ENCODE results near the gene WDR77.
A peak's percentile ranks its signal among the peaks of the same experiment; 100 is the strongest.

Gene WDR77

DNA sequence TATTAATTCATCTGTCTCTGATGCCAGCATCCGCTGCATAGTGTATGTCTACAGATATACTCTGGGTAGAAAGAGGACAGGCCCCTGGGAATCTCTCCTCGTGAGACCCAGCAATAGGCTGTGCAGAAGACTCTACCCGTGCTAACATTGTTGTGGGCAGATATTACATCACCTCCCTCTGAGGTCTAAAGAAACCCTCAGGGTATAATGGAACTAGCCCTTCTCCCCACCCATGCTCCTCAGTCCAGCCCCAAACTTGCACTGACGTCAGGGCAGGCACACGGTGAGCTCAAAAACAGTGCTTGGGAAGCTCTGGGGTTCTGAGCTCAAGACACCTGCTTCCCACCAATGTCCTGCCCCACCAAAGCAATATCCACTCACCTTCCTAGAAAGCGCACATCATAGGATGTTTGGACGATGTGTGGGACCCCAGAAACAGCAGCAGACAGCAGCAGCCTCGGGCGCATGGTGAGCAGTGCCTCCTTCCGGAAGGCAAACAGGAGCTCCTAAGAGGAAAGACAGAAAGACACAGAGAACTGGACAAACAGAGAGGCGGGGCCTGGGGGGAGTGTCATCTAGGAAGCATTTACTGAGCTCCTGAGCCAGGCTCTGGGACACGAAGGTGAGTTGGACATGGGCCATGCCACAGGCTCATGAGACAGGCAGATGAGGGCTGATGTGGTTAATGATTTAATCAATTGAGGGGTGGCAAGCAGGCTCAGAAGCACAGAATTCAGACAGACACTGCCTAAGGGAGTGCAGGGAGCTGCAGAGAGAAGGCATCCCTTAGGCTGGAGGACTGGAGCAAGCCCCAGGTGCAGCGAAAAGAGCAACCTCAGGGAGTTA, 26.3 kb downstream of the WDR77 start:
- no peak for DNase-seq

DNA sequence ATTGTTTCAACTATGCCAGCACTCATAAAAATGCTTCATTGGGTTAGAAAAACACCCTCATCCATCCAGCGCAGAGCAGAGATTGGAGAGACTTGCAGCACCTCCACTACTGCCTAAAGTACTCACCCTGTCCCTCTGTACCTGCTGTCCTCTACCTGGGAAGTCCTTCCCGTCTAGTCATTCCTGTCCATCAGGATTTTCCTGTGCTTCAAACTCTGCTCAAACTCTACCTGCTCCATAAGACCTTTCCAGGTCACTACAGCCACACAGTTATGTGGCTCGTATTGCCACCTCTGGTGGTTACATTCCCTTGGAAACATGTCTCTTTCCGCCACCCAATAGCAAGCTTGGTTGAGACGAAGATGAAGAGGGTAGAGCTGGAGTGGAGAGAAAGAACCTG, 28.7 kb downstream of the WDR77 start:
- DNase-seq = no peak

DNA sequence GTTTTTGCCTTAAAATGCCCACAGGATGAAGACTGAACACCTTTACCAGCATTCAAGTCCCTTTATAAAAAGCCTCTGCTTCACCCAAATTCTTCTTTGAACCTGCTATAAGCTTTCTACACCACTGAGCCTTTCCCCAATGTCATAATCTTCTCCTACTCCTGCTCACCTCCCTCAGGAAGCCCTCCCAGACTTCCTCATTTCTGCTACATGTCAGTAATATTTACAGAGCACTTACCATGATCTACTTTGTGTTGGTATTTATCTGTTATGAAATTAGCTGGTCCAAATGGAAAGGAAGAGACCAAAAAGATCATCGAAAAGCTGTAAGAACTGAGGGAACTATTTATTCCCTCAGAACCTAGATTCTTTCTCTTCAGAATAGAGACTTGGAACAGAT, 30.0 kb downstream of the WDR77 start:
- no peak for DNase-seq

DNA sequence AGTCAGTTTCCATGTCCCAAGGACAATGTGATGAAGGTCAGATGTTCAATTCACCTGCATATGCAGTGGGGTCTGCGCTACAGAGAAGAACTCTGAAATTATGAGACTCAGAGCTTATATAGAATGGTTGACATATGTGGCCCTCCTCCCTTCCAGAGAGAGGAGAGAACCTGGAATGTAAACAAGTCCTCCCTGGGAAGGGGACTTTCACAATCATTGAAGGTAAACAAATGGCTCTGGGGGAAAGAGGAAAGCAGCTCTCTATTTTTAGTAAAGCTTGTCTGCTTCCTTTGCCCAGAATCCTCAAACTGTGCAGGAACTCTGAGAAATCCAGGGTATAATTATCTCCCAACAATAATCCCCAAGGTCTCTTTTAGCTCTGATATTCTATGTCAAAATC, 31.3 kb downstream of the WDR77 start:
- no peak for DNase-seq

DNA sequence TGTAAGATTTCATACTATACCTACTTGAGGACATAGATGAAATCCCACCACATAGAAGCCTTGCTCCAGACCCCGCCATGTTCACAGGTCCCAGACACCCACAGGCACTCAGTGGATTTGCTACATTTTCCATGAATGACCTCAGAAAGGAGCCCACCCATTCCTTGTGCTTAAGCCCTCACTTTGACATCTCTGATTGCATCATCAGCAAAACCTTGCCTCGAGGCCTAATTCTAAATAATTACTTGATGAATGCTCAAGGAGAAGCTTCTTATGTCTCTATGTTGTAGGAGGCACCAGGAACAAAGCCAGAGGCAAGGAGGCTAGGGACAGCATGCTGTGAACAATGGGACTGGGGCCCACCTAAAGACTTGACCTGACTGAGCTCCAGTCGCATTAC, 33.6 kb downstream of the WDR77 start:
- DNase-seq = no peak

DNA sequence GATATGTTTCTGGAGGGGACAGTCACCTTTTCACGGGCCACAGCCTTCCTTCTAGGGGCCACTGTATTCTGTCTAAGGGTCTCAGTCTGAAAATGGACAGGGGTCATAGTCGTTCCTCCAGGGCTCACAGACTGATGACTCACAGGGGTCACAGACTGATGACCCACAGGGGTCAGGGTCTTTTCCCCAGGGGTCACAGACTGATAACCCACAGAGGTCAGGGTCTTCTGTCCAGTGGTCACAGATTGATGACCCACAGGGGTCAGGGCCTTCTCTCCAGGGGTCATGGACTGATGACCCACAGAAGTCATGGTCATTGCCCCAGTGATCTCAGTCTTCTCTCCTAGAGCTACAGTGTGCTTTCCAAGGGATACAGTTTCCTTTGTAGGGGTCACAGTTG, 34.3 kb downstream of the WDR77 start:
- DNase-seq = no peak

DNA sequence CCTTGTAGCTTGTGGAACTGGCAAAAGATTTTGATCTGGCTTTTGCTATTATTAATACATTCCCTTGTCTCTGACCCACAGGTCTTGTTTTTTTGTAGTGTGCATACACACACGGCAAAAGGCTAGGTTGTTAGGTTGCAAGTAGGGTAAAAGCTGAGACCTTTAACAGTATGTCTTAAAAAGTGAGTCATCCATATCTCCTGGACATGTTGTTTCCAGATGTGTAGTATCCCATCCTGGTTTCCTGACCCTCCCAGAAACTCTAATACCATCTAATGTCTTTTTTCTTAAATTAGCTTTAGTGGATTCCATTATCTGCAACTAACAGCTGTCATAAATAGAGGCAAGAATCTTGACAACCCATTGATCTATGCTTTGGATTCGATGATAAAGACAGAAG, 36.2 kb downstream of the WDR77 start:
- no peak for DNase-seq

DNA sequence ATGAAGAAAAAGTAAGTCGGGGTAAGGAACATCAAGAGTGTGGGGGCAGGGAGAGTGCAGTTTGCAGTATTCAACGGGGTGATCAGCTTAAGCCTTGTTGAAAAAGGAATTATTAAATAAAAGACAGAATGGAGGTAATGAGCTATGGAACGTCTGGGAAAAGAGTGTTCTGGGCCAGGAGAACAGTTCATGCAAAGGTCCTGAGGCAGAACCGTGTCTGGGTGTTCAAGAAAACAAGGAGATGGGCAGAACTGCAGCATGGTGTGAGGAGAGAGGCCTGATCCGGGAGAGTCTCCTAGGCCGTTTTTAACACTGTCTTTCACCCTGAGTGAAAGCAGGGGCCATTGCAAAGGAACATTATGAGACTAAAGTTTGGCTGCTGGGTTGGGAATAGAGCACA, 41.8 kb downstream of the WDR77 start:
- no peak for DNase-seq

DNA sequence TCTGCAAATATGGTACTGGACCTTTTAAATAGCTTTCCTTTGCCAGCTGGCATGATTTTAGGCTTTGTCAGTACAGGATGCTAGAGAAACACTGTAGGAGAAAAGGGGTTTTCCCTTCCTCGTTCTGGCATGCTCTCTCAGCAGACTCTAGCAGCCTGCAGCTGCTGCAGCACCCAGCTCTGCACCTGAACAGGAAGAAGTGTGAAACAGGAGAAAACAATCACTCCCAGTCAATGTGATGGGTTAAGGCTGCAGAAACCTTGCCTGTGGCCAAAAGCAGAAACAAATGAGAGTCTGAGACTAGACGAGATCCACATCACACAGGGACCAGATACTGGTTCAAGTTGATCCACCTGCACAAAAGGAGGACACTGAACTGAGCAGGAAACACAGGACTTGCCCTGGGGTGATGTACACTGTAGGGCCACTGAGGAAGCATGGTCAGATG, 42.7 kb downstream of the WDR77 start:
- DNase-seq = no peak

DNA sequence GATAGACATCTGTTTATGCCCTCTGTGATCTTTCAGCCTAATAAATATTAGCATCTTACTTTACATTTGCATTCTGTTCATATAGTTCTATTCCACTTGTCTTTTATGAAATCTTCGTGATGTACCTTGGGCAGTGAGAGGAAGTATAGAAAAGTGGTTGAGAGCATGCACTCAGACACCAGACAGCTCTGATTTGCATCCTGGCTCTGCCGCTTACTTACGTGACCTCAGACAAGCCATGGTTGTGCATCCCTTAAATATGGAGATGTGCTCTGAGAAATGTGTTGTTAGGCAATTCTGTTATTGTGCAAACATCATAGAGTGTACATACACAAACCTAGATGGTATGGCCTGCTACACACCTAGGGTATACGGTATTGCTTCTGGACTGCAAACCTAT, 44.5 kb downstream of the WDR77 start:
- no peak for DNase-seq

DNA sequence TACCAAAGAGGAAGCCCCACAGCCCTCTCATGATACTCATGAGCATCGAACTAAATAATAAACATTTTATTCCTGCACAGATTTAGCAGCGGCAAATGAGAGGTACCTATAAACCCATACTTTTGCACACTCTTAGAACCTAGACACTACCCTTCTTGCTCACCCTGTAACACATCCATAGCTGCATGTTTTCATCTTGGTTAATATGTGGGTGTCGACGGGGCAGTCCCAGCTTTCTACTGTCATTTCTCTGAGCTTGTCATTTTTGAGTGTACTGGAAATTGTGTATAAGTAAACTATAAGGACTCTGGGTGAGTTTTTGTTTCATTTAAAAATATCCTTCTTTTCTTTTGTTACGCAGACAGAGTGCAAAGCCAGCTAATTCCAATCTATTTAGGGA, 47.0 kb downstream of the WDR77 start:
- no peak for DNase-seq

DNA sequence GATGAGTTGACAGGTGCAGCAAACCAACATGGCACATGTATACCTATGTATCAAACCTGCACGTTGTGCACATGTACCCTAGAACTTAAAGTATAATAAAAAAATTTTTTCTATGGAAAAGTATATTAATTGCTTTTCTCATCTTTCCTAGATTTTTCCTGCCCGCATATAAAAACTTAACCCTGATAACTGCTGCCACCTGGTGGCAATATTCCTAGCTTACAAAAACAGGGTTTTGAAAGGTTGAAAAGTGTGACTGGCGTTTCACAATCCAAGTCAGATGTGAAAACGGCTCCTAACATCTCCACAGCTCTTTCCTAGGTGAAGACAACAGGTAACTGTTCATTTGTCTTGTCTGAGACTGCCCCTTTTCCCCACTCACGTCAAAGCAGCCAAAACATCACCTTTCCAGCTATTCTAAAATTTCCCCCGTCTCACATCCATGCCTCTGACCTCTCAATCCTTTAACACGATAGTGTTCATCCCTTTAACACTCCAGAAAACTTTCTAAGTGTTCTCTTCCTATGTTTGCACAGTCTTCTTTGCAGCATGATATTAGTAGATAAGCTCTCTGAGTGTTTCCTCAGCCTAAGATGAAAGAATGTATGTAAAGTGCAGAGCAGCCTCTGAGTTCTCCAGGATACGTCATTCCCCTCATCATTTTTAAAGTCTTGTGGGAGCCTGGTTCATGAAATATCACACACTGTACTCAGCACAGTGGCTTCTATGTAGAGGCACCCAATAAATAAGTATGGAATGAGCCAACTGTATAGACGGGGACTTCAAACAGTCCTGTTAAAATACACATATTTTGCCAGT, 49.1 kb downstream of the WDR77 start:
- DNase-seq = peak; percentile 34 to 44

DNA sequence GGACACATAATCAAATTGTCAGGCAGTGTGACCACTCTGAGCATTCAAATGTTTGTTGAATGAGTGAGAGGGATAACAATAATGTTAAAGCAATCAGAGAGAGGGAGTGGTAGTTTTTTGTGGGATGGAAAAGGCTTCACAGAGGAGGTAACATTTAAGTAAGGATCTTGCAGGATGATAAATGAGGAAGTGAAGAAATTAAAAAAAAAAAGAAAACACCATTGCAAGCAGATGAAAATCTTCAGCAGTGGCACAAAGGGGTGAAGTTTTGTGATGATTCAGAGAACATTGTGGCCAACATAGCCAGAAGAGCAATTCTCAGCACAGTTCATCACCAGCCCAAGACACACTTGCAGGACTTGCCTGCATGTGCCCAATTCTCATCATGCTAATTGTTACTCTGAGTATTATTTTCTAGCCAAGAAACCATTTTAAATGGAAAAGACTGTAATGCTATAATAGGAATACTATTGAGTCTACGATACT, 56.6 kb downstream of the WDR77 start:
- DNase-seq = no peak

DNA sequence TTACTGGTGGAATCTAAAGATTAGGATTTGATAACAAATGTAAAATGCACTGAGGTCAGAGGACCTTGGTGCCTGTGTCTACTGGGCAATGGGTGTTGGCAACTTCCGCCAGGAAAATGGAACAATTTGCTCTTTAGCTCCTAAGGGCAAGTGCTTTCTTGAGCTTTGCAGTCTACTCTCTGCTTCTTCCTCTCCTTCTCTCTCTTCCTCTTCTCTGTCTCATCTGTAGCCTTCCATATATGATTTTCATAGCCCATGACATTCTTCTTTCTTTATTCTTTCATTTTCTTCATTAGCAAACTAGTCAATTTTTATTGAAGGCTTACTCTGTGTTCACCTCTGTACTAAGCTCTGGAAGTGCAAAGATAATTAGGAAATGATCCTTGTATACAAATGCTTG, 57.0 kb downstream of the WDR77 start:
- no peak for DNase-seq
